BJ (cell line): ENCODE results near the gene AP1M2. TPM values are rescaled to one million over a fixed set of nuclear protein-coding genes. Genes with fewer than 3 reads are reported as not detected.
A peak's percentile ranks its signal among the peaks of the same experiment; 100 is the strongest.
"Not testable (repeated sequence)": the region's sequence is repeated elsewhere in the genome, so short reads cannot be mapped to it uniquely, and the experiment has no call there.

Experiments
- CTCF ChIA-PET: fragments of 350-600 bp; formaldehyde crosslinking; extraction: SDS; loops from one replicate; lab custom pipeline; 2021; ENCODE audit warnings: antibody characterized with exemption, inconsistent platforms; lab: Yijun Ruan, JAX
- POLR2A ChIA-PET: fragments of 300-600 bp; sonication (Branson Sonifier 250); formaldehyde crosslinking; extraction: SDS; loops from one replicate; lab custom pipeline; 2021; ENCODE audit warnings: antibody characterized with exemption; lab: Charles Lee
- DNase-seq: peaks from one replicate; pipeline ENCODE4 v3.0.0-alpha.2; 2011; ENCODE audit warnings: low read depth
- H3K27me3 ChIP-seq: 2 replicates; pipeline ENCODE4 v1.6.0; 2011; ENCODE audit warnings: low read length; ENCODE audit not compliant: control insufficient read depth, insufficient read depth
- H3K36me3 ChIP-seq: 2 replicates; pipeline ENCODE4 v1.5.1; 2011; ENCODE audit warnings: low read length; ENCODE audit not compliant: control insufficient read depth, insufficient read depth
- H3K4me3 ChIP-seq: 2 replicates; pipeline ENCODE4 v1.5.1; 2011; ENCODE audit warnings: low read depth, mild to moderate bottlenecking, control low read depth, low read length
- polyA plus RNA-seq: library from polyadenylated mRNA; depleted of rRNA; stranded (reverse); fragments of >200 nt; gene quantifications from 2 replicates; pipeline ENCODE4 v1.2.3, GENCODE V29; 2011; rRNA removed
- small RNA-seq: library from RNA; depleted of rRNA; stranded (forward); fragments of <200 nt; gene quantifications from one replicate; pipeline ENCODE3, GENCODE V24; 2012; ENCODE audit warnings: low replicate concordance, low read depth; ENCODE audit not compliant: insufficient read length
- TF ChIP-seq, protein P1 (sequence below): IDR thresholded peaks from 2 replicates; pipeline ENCODE4 v1.5.1; 2011; ENCODE audit warnings: low read depth, mild to moderate bottlenecking, control low read depth, inconsistent platforms, low read length, moderate library complexity; ENCODE audit not compliant: insufficient read depth

AP1M2 gene
- polyA plus RNA-seq, 1 experiment: not detected

DNA sequence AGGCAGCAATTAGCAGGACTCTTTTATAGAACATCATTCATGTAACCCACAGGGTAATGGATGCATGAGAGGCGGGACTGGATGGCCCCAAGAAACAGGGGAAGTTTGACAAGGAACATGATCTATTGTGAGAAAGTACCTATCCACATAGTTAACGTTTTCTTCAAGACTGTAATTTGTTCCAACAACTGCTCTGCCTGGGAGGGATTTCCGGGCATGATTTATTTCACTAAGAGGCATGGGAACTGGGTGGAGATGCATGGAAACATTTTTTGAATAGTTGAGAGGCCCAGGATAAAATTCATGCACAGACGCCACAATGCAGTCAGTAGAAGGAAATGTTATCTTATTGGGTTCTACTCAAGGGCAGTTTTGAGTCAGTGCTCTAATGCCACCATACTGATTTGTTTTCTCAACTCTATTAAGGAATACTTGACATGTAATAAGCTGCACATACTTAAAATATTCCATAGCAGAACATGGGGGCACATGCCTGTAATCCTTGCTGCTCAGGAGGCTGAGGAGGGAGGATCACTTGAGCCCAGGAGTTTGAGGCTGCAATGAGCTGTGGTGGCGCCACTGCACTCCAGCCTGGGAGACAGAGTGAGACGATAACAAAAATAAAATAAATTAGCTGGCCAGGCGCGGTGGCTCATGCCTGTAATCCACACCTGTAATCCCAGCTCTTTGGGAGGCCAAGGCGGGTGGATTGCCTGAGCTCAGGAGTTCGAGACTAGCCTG, 53.3 kb downstream of the AP1M2 start:
- TF ChIP-seq, protein P1, sequence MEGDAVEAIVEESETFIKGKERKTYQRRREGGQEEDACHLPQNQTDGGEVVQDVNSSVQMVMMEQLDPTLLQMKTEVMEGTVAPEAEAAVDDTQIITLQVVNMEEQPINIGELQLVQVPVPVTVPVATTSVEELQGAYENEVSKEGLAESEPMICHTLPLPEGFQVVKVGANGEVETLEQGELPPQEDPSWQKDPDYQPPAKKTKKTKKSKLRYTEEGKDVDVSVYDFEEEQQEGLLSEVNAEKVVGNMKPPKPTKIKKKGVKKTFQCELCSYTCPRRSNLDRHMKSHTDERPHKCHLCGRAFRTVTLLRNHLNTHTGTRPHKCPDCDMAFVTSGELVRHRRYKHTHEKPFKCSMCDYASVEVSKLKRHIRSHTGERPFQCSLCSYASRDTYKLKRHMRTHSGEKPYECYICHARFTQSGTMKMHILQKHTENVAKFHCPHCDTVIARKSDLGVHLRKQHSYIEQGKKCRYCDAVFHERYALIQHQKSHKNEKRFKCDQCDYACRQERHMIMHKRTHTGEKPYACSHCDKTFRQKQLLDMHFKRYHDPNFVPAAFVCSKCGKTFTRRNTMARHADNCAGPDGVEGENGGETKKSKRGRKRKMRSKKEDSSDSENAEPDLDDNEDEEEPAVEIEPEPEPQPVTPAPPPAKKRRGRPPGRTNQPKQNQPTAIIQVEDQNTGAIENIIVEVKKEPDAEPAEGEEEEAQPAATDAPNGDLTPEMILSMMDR: no peak
- CTCF ChIA-PET: interaction anchor here (0.7 to 1.5 kb wide), 2 partner anchors 8 to 25 kb away, joined by 3 to 7 read pairs; no protein-coding TSS in a partner anchor

DNA sequence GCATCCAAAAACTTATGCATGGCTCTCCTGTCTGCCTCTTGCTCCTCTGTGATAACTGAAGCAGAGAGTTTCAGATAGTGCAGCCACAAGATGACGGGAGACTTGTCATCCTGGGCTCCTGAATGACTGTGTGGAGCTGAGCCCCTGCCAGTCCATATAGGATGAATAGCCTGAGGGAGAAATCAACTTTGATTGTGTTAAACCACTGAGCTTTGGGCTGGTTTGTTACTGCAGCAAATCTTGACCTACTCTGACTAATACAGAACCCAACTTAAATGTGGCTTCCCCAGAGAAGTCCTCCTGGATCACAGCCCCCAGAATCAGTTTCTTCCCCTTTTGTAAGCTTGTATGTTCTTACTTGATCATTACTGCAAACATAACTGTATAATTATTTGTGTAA, 54.7 kb downstream of the AP1M2 start:
- H3K27me3 ChIP-seq: no peaks in the 10 kb centered on the region; the same call in 1 of the 2 replicates
- DNase-seq: no peak
- no peaks in the 10 kb centered on the region for H3K36me3 ChIP-seq
- ChIA-PET CTCF (interaction anchor here (0.8 to 1.2 kb wide), 2 partner anchors 9 to 26 kb away, joined by 3 read pairs; no protein-coding TSS in a partner anchor), POLR2A (no interaction called here)
- no peak overlapping the region for H3K4me3 ChIP-seq
- TF ChIP-seq, protein P1: no peak

More for the DNA sequence above, 53.3 kb downstream of the AP1M2 start:
- POLR2A ChIA-PET: no interaction called here
- Histone ChIP-seq H3K36me3 (no peaks in the 10 kb centered on the region), H3K27me3 (peaks cover 2% of the 10 kb centered on the region), H3K4me3 (no peak overlapping the region)
- DNase-seq: peak; percentile 96

DNA sequence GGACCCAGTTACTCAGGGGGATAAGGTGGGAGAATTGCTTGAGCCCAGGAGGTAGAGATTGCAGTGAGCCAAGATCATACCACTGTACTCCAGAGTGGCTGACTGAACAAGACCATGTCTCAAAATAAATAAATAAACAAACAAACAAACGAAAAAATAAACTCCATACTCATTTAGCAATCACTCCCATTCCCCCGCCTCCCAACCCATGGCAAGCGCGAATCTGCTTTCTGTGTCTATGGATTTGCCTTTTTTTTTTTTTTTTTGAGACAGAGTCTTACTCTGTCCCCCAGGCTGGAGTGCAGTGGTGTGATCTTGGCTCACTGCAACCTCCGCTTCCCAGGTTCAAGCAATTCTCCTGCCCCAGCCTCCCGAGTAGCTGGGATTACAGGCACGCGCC, 60.2 kb downstream of the AP1M2 start:
- DNase-seq, H3K4me3 ChIP-seq, H3K36me3 ChIP-seq, H3K27me3 ChIP-seq, POLR2A ChIA-PET: not testable (repeated sequence)
- CTCF ChIA-PET: interaction anchor here (2.4 kb wide), 1 partner anchor 17 kb away, joined by 6 read pairs; no protein-coding TSS in a partner anchor

DNA sequence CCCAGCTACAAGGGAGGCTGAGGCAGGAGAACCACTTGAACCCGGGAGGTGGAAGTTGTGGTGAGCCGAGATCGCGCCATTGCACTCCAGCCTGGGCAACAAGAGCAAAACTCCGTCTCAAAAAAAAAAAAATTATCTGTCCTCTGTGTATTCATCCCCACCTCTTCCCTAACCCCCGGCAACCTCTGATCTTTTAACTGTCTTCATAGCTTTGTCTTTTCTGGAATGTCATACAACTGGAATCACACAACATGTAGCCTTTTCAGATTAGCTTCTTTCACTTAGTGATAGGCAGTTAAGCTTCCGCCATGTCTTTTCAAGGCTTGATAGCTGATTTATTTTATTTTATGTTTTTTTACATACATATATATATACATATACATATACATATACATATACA, 61.5 kb downstream of the AP1M2 start:
- DNase-seq: no peak
- TF ChIP-seq, protein P1: no peak
- H3K4me3 ChIP-seq: no peak overlapping the region
- ChIA-PET POLR2A (no interaction called here), CTCF (interaction anchor here (0.7 to 2.4 kb wide), 4 partner anchors 16 to 59 kb away, joined by 4 to 6 read pairs (median 4); partner anchors contain the start of gene KRI1)
- H3K36me3 ChIP-seq: no peaks in the 10 kb centered on the region
- H3K27me3 ChIP-seq: peaks cover 4% of the 10 kb centered on the region

DNA sequence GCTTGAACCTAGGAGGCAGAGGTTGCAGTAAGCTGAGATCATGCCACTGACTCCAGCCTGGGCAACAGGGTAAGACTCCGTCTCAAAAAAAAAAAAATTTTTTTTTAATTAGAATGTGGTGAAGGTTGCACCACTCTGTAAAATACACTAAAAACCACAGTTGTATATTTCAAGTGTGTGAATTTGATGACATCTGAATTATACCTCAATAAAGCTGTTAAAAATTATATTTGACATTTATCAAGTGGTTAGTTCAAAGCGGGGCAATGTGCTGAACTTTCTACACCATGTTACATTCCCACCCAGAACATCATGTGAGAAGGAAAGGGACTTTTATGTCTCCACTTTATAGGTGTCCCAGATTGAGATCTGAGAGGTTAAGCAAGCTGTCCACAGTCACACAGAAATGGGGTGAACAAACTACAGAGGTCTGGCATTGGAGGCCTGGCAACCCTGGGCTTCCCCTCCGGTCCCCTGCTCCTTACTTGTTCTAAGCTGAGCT, 63.9 kb downstream of the AP1M2 start:
- POLR2A ChIA-PET: no interaction called here
- Histone ChIP-seq H3K36me3 (no peaks in the 10 kb centered on the region), H3K27me3 (peaks cover 9% of the 10 kb centered on the region), H3K4me3 (no peak overlapping the region)
- CTCF ChIA-PET: interaction anchor here (1.3 to 1.5 kb wide), 3 partner anchors 12 to 58 kb away, joined by 3 to 4 read pairs (median 4); no protein-coding TSS in a partner anchor
- DNase-seq: no peak
- TF ChIP-seq, protein P1: no peak

Small RNA genes within 50 kb of the gene (small RNA-seq; reads per million reads assigned to genes)
- not detected for gene MIR1238
- not detected for gene RNU7-140P

Other genes with a start within 250 kb of the AP1M2 start
- gene ICAM3, start 247.7 kb downstream of the AP1M2 start, polyA plus RNA-seq: 11.7 and 17.3 TPM in 2 replicates
- 31.7 and 40.9 TPM in 2 replicates for gene TYK2, start 206.7 kb downstream of the AP1M2 start, polyA plus RNA-seq
- gene CDC37, start 183.8 kb downstream of the AP1M2 start, polyA plus RNA-seq: 361 and 429 TPM in 2 replicates
- 3.4 and 4.2 TPM in 2 replicates for gene PDE4A, start 166.8 kb downstream of the AP1M2 start, polyA plus RNA-seq
- 47.3 and 114 TPM in 2 replicates for gene KEAP1, start 84.0 kb downstream of the AP1M2 start, polyA plus RNA-seq
- gene S1PR5, start 69.9 kb downstream of the AP1M2 start, polyA plus RNA-seq: 0.23 and 0.40 TPM in 2 replicates
- 6.8 and 13.0 TPM in 2 replicates for gene ATG4D, start 43.4 kb downstream of the AP1M2 start, polyA plus RNA-seq
- 8.4 and 10.0 TPM in 2 replicates for gene KRI1, start 21.3 kb downstream of the AP1M2 start, polyA plus RNA-seq
- gene CDKN2D, start 18.3 kb downstream of the AP1M2 start, polyA plus RNA-seq: 8.7 and 15.5 TPM in 2 replicates
- gene SLC44A2, start 38.2 kb upstream of the AP1M2 start, polyA plus RNA-seq: 78.0 and 114 TPM in 2 replicates
- gene ILF3, start 67.0 kb upstream of the AP1M2 start, polyA plus RNA-seq: 99.0 and 148 TPM in 2 replicates
- 23.9 and 46.5 TPM in 2 replicates for gene QTRT1, start 114.1 kb upstream of the AP1M2 start, polyA plus RNA-seq
- 43.5 and 64.2 TPM in 2 replicates for gene DNM2, start 130.8 kb upstream of the AP1M2 start, polyA plus RNA-seq
- 50.2 and 85.3 TPM in 2 replicates for gene TMED1, start 248.9 kb upstream of the AP1M2 start, polyA plus RNA-seq